Measurements from ENCODE around the gene PPP1R37. TPM values are rescaled to one million over a fixed set of nuclear protein-coding genes. Genes with fewer than 3 reads are reported as not detected.

The PPP1R37 gene
- total RNA-seq, 1 experiment from 2014 or later: 46.4 TPM

DNA sequence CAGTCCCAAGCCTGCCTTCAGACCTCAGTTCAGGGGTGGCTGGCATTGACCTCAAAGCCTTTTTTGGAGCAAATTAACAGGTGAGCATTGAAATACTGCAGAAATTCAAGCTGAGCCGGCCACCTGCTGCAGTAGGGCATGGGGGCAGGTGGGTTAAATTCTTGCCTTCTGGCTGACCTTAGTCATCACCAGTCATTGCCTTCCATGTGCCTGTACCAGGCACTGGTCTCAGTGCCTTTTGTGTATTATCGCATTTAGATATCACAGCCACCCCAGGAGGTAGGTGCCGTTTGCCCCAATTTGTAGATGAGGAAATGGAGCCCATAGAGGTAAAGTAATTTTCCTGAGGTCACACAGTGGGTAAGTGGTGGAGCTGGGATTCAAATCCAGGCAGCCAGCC lies 7.2 kb downstream of the PPP1R37 start:
- no peak for TF ChIP-seq EZH2phosphoT487 (IDR thresholded peaks at IDR 0.05; ENCODE audit: borderline replicate concordance, low read length)
- Histone ChIP-seq H3K9me2 (replicated peaks; ENCODE audit: low read length) (no peaks in the 10 kb centered on the region), H3K27ac (ENCODE audit: low read length) (no peak overlapping the region), H4K20me1 (ENCODE audit: low read length) (peaks cover 10% of the 10 kb centered on the region; the same call in 1 of the 2 replicates), H2AFZ (ENCODE audit: low read length) (no peak overlapping the region), H3K9ac (ENCODE audit: low read length) (no peak overlapping the region), H3K27me3 (ENCODE audit: low read length) (no peaks in the 10 kb centered on the region), H3K36me3 (ENCODE audit: low read depth, low read length) (no peaks in the 10 kb centered on the region), H3K4me3 (ENCODE audit: low read length) (no peak overlapping the region), H3K79me2 (ENCODE audit: low read length) (peaks cover 98% of the 10 kb centered on the region), H3K4me1 (ENCODE audit: insufficient read depth, low read length) (peaks cover 27% of the 10 kb centered on the region), H3K9me3 (ENCODE audit: low read length) (no peaks in the 10 kb centered on the region), H3K4me2 (ENCODE audit: low read length) (no peak overlapping the region), H3F3A (ENCODE audit: low read length, unreplicated experiment) (no peaks in the 10 kb centered on the region)
- intact Hi-C loops (cut with micrococcal nuclease): no loop called here
- no TSS peak for BruUV-seq (replicated peaks)
- ChIA-PET POLR2A (ENCODE audit: unreplicated experiment) (no interaction called here), CTCF (no interaction called here)
- DNase-seq (no peak), ATAC-seq (no peak)

DNA sequence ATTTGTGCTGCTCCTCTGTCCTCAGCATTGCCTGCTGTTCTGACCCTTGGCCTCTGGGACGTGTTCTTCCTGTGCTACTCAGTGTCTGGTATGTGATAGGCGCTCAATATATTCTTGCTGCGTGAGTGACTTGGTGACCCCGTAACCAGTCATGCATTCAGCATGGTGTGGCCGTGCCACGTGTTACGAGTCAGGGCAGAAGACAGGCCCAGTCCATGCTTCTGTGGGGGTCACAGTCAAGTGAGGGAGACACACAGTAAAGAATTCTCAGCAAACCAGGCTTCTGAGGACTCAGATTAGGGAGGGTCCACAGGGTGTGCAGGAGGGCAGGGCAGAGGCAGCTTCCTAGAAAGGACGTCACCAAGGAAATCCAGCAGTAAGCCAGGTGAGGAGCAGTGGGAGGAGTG lies 7.9 kb downstream of the PPP1R37 start:
- CTCF ChIA-PET: no interaction called here
- Histone ChIP-seq H3K9ac (ENCODE audit: low read length) (no peak overlapping the region), H3K36me3 (ENCODE audit: low read depth, low read length) (no peaks in the 10 kb centered on the region), H3K4me3 (ENCODE audit: low read length) (no peak overlapping the region), H2AFZ (ENCODE audit: low read length) (no peak overlapping the region), H3K4me1 (ENCODE audit: insufficient read depth, low read length) (peaks cover 27% of the 10 kb centered on the region), H3K9me2 (replicated peaks; ENCODE audit: low read length) (no peaks in the 10 kb centered on the region), H3K9me3 (ENCODE audit: low read length) (no peaks in the 10 kb centered on the region), H3K27ac (ENCODE audit: low read length) (no peak overlapping the region), H4K20me1 (ENCODE audit: low read length) (peaks cover 10% of the 10 kb centered on the region; the same call in 1 of the 2 replicates), H3K79me2 (ENCODE audit: low read length) (peaks cover 98% of the 10 kb centered on the region), H3F3A (ENCODE audit: low read length, unreplicated experiment) (no peaks in the 10 kb centered on the region), H3K4me2 (ENCODE audit: low read length) (no peak overlapping the region), H3K27me3 (ENCODE audit: low read length) (no peaks in the 10 kb centered on the region)
- intact Hi-C loops (cut with micrococcal nuclease): no loop called here
- POLR2A ChIA-PET (ENCODE audit: unreplicated experiment): no interaction called here
- ATAC-seq (no peak), DNase-seq (no peak)
- TF ChIP-seq EZH2 (IDR thresholded peaks at IDR 0.05; ENCODE audit: low read length, unreplicated experiment) (no peak), EZH2phosphoT487 (IDR thresholded peaks at IDR 0.05; ENCODE audit: borderline replicate concordance, low read length) (no peak)
- TF ChIP-seq, protein P1, sequence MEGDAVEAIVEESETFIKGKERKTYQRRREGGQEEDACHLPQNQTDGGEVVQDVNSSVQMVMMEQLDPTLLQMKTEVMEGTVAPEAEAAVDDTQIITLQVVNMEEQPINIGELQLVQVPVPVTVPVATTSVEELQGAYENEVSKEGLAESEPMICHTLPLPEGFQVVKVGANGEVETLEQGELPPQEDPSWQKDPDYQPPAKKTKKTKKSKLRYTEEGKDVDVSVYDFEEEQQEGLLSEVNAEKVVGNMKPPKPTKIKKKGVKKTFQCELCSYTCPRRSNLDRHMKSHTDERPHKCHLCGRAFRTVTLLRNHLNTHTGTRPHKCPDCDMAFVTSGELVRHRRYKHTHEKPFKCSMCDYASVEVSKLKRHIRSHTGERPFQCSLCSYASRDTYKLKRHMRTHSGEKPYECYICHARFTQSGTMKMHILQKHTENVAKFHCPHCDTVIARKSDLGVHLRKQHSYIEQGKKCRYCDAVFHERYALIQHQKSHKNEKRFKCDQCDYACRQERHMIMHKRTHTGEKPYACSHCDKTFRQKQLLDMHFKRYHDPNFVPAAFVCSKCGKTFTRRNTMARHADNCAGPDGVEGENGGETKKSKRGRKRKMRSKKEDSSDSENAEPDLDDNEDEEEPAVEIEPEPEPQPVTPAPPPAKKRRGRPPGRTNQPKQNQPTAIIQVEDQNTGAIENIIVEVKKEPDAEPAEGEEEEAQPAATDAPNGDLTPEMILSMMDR (conservative IDR thresholded peaks at IDR 0.05; ENCODE audit: low read depth, low read length): no peak
- BruUV-seq (replicated peaks): no TSS peak

DNA sequence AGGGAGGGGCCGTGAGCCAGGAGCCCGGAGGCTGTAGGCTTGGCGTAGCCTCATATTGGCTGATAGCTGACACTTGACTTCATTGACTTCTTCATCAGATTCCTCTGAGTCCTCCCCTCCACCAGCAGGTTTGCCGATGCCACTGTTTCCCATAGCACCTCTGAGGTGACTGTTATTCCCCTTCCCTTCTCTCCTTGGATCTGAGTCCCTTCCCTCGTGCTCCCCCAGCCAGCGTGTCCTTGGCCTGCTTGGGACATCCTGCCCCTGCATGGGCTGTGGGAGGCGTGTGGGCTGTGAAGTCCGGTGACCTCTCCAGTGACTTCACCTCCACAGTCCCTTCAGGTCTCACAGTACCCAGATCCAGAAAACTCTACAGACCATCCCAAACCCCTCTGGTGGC lies 8.8 kb downstream of the PPP1R37 start:
- Histone ChIP-seq H3K9me3 (ENCODE audit: low read length) (no peaks in the 10 kb centered on the region), H2AFZ (ENCODE audit: low read length) (no peak overlapping the region), H3K36me3 (ENCODE audit: low read depth, low read length) (no peaks in the 10 kb centered on the region), H3K27ac (ENCODE audit: low read length) (no peak overlapping the region), H4K20me1 (ENCODE audit: low read length) (peaks cover 12% of the 10 kb centered on the region; the same call in 1 of the 2 replicates), H3K4me1 (ENCODE audit: insufficient read depth, low read length) (peaks cover 27% of the 10 kb centered on the region), H3K4me2 (ENCODE audit: low read length) (no peak overlapping the region), H3K79me2 (ENCODE audit: low read length) (peaks cover 91% of the 10 kb centered on the region), H3K27me3 (ENCODE audit: low read length) (no peaks in the 10 kb centered on the region), H3F3A (ENCODE audit: low read length, unreplicated experiment) (no peaks in the 10 kb centered on the region), H3K9ac (ENCODE audit: low read length) (no peak overlapping the region), H3K4me3 (ENCODE audit: low read length) (no peak overlapping the region), H3K9me2 (replicated peaks; ENCODE audit: low read length) (no peaks in the 10 kb centered on the region)
- ChIA-PET CTCF (no interaction called here), POLR2A (ENCODE audit: unreplicated experiment) (no interaction called here)
- no peak for DNase-seq
- TF ChIP-seq EZH2phosphoT487 (IDR thresholded peaks at IDR 0.05; ENCODE audit: borderline replicate concordance, low read length): no peak
- TF ChIP-seq, protein P1 (conservative IDR thresholded peaks at IDR 0.05; ENCODE audit: low read depth, low read length): no peak
- TF ChIP-seq EZH2 (IDR thresholded peaks at IDR 0.05; ENCODE audit: low read length, unreplicated experiment): no peak
- no peak for ATAC-seq
- no TSS peak for BruUV-seq (replicated peaks)
- intact Hi-C loops (cut with micrococcal nuclease): no loop called here

All from PC-3 (cell line).